Lung (tissue), 12 donors: ENCODE results near the gene FAM135A. TPM values are rescaled to one million over a fixed set of nuclear protein-coding genes. Genes with fewer than 3 reads are reported as not detected.

Experiments used
- ATAC-seq: fragments of 200-7000 bp; cut with Tn5 transposase; one replicate; pipeline ENCODE4 v1.9.1; 2020; ENCODE audit warnings: moderate number of reproducible peaks; ENCODE audit not compliant: insufficient read depth, low FRiP score
- DNase-seq, 3 donors: peaks; one replicate each; pipeline ENCODE4 v3.0.0-alpha.2; 2013 to 2017
- H3K27ac ChIP-seq, 2 donors: one replicate each; pipeline ENCODE4 v1.5.1; 2013; ENCODE audit warnings: mild to moderate bottlenecking in 2 of 2, moderate library complexity in 2 of 2, control low read depth in 1 of 2, inconsistent platforms in 1 of 2, low read depth in 1 of 2, low read length in 1 of 2
- H3K27me3 ChIP-seq, 3 donors: one replicate each; pipeline ENCODE4 v1.5.1; 2013; ENCODE audit warnings: low read length in 2 of 3; ENCODE audit not compliant: control insufficient read depth in 3 of 3, insufficient read depth in 3 of 3
- H3K36me3 ChIP-seq, 4 donors: one replicate each; pipeline ENCODE4 v1.5.1; 2013; ENCODE audit warnings: low read length in 4 of 4, mild to moderate bottlenecking in 1 of 4, moderate library complexity in 1 of 4; ENCODE audit not compliant: control insufficient read depth in 4 of 4, insufficient read depth in 4 of 4
- H3K4me1 ChIP-seq, 5 donors: one replicate each; pipeline ENCODE4 v1.5.1; 2013; ENCODE audit warnings: low read length in 5 of 5, mild to moderate bottlenecking in 2 of 5, moderate library complexity in 1 of 5; ENCODE audit not compliant: control insufficient read depth in 5 of 5, insufficient read depth in 5 of 5
- H3K4me3 ChIP-seq: one replicate; pipeline ENCODE4 v1.5.1; 2013; ENCODE audit warnings: mild to moderate bottlenecking, control low read depth, moderate library complexity
- H3K9ac ChIP-seq, 2 donors: one replicate each; pipeline ENCODE4 v1.5.1; 2013; ENCODE audit warnings: low read length in 2 of 2, control low read depth in 1 of 2; ENCODE audit not compliant: insufficient read depth in 1 of 2
- H3K9me3 ChIP-seq, 4 donors: one replicate each; pipeline ENCODE4 v1.5.1; 2013; ENCODE audit warnings: low read length in 3 of 4, mild to moderate bottlenecking in 1 of 4, moderate library complexity in 1 of 4; ENCODE audit not compliant: control insufficient read depth in 4 of 4, insufficient read depth in 3 of 4
- CTCF ChIP-seq: IDR thresholded peaks from 2 replicates; pipeline ENCODE4 v1.5.1; 2012; ENCODE audit warnings: mild to moderate bottlenecking; ENCODE audit errors: control extremely low read depth, extremely low read depth
- WGBS, 2 donors: extraction: QIAGEN DNeasy Blood & Tissue Kit; methylation state at CpG; one replicate each; pipeline ENCODE4 v1.1.7; 2013; 5-methylcytosine and 5-hydroxymethylcytosine counted together
- polyA plus RNA-seq, 2 donors: library from polyadenylated mRNA; stranded (reverse); fragments of 200-250 nt; gene quantifications; one replicate each; pipeline ENCODE4 v1.2.1, GENCODE V29; 2013
- total RNA-seq, 2 donors: library from RNA; depleted of rRNA in 1 of 2; stranded (reverse); fragments of >200 nt in 1 of 2; gene quantifications; one replicate each; pipeline ENCODE4 v1.2.1, GENCODE V29; 2014 to 2021
- donor health status: control.
- donor health status: control.
- donor health status: Bipolar disorder and iron deficiency.
- donor health status: healthy.
- donor health status: DM: yes; HTN: yes; CAD: no.

FAM135A gene
- total and polyA plus RNA-seq, 4 donors: 8.2 to 62.1 (median 19.5) TPM

- 100% methylated on average over 2 of the region's 2 CpGs for whole genome bisulfite sequencing, 2 donors
- H3K9me3 ChIP-seq: no peaks in the 10 kb centered on the region
- no peak overlapping the region for H3K9ac ChIP-seq
- peaks cover 0 to 2% (median 0%) of the 10 kb centered on the region in 4 donors for H3K36me3 ChIP-seq
- no peaks in the 10 kb centered on the region for H3K27me3 ChIP-seq
- no peak overlapping the region for H3K27ac ChIP-seq
- H3K4me1 ChIP-seq: peaks cover 0 to 4% (median 0%) of the 10 kb centered on the region in 5 donors
- ATAC-seq (no peak), DNase-seq (no peak)
- no peak for TF ChIP-seq CTCF
- H3K4me3 ChIP-seq: no peak overlapping the region
These were observed 161.3 kb downstream of the FAM135A start for GRCh38 chr6:70574643-70575042.

GRCh38 chr6:70575899-70576495 is 162.7 kb downstream of the FAM135A start:
- Histone ChIP-seq H3K9me3 (no peaks in the 10 kb centered on the region), H3K27me3 (no peaks in the 10 kb centered on the region), H3K4me1 (peaks cover 0 to 4% (median 0%) of the 10 kb centered on the region in 5 donors), H3K4me3 (no peak overlapping the region), H3K27ac (no peak overlapping the region), H3K9ac (peak overlapping the region in 1 of 2 donors; percentile 32), H3K36me3 (peaks cover 0 to 12% (median 2%) of the 10 kb centered on the region in 4 donors)
- ATAC-seq: peak; percentile 41
- WGBS, 2 donors: 59 to 68% methylated on average over 7 of the region's 7 CpGs
- TF ChIP-seq CTCF: no peak
- peak in 2 of 3 donors; percentile 20 to 54 for DNase-seq

- TF ChIP-seq CTCF: no peak
- H3K27me3 ChIP-seq: no peaks in the 10 kb centered on the region
- DNase-seq (no peak), ATAC-seq (no peak)
- H3K4me3 ChIP-seq: no peak overlapping the region
- H3K9me3 ChIP-seq: no peaks in the 10 kb centered on the region
- H3K4me1 ChIP-seq: no peaks in the 10 kb centered on the region
- WGBS, 2 donors: 91 to 94% methylated on average over 1 of the region's 1 CpG
- H3K9ac ChIP-seq: no peak overlapping the region
- peaks cover 3 to 17% (median 13%) of the 10 kb centered on the region in 4 donors for H3K36me3 ChIP-seq
- no peak overlapping the region for H3K27ac ChIP-seq
These were observed 172.8 kb downstream of the FAM135A start for GRCh38 chr6:70586114-70586513.

- no peak for ATAC-seq
- Histone ChIP-seq H3K27me3 (no peaks in the 10 kb centered on the region), H3K27ac (no peak overlapping the region), H3K9ac (no peak overlapping the region), H3K9me3 (no peaks in the 10 kb centered on the region), H3K4me3 (no peak overlapping the region), H3K4me1 (no peaks in the 10 kb centered on the region), H3K36me3 (peaks cover 2 to 7% (median 4%) of the 10 kb centered on the region in 4 donors)
- DNase-seq: no peak
- TF ChIP-seq CTCF: no peak
These were observed 177.1 kb downstream of the FAM135A start for GRCh38 chr6:70590400-70590799.
